Trophoblast cell (in vitro differentiated cells and primary cell): ENCODE results near the gene ALS2.
A peak's percentile ranks its signal among the peaks of the same experiment; 100 is the strongest.

Experiments used
- DNase-seq, 2 donors: peaks; one replicate each; pipeline ENCODE4 v3.0.0-alpha.2; 2016
- H2AFZ ChIP-seq: 2 replicates; pipeline ENCODE4 v1.6.1; 2013; ENCODE audit warnings: low read length, moderate library complexity, mild to moderate bottlenecking; ENCODE audit not compliant: insufficient read depth, poor library complexity
- H2AK5ac ChIP-seq: 2 replicates; pipeline ENCODE4 v1.6.1; 2013; ENCODE audit warnings: mild to moderate bottlenecking, low read length
- H2BK120ac ChIP-seq: 2 replicates; pipeline ENCODE4 v1.6.1; 2013; ENCODE audit warnings: low read length, mild to moderate bottlenecking, moderate library complexity; ENCODE audit not compliant: insufficient read depth, poor library complexity
- H2BK12ac ChIP-seq: 2 replicates; pipeline ENCODE4 v1.6.1; 2013; ENCODE audit warnings: mild to moderate bottlenecking, low read length, moderate library complexity
- H2BK5ac ChIP-seq: 2 replicates; pipeline ENCODE4 v1.6.1; 2013; ENCODE audit warnings: low read length, low read depth, moderate library complexity, mild to moderate bottlenecking; ENCODE audit not compliant: poor library complexity
- H3K14ac ChIP-seq: 2 replicates; pipeline ENCODE4 v1.6.1; 2013; ENCODE audit warnings: mild to moderate bottlenecking, low read length
- H3K18ac ChIP-seq: 2 replicates; pipeline ENCODE4 v1.6.1; 2013; ENCODE audit warnings: mild to moderate bottlenecking, low read length
- H3K23ac ChIP-seq: 2 replicates; pipeline ENCODE4 v1.6.1; 2013; ENCODE audit warnings: low read length
- H3K27ac ChIP-seq: 2 replicates; pipeline ENCODE4 v1.5.1; 2013; ENCODE audit warnings: low read depth, mild to moderate bottlenecking, inconsistent platforms, low read length, moderate library complexity
- H3K27me3 ChIP-seq: 2 replicates; pipeline ENCODE4 v1.6.1; 2013; ENCODE audit warnings: inconsistent platforms, mild to moderate bottlenecking, low read length, moderate library complexity; ENCODE audit not compliant: insufficient read depth
- H3K36me3 ChIP-seq, 2 experiments: 1 replicate in 1 of 2; 2 replicates in 1 of 2; pipeline ENCODE4 v1.6.1; 2013; ENCODE audit warnings: low read length in 2 of 2, mild to moderate bottlenecking in 2 of 2, moderate library complexity in 1 of 2; ENCODE audit not compliant: insufficient read depth in 2 of 2, control insufficient read depth in 1 of 2
- H3K4ac ChIP-seq: 2 replicates; pipeline ENCODE4 v1.6.1; 2013; ENCODE audit warnings: low read depth, mild to moderate bottlenecking, low read length, moderate library complexity
- H3K4me1 ChIP-seq, 2 experiments: 1 replicate in 1 of 2; 2 replicates in 1 of 2; pipeline ENCODE4 v1.6.1; 2013; ENCODE audit warnings: low read length in 2 of 2, mild to moderate bottlenecking in 2 of 2, moderate library complexity in 1 of 2; ENCODE audit not compliant: insufficient read depth in 2 of 2, control insufficient read depth in 1 of 2
- H3K4me2 ChIP-seq: 2 replicates; pipeline ENCODE4 v1.6.1; 2013; ENCODE audit warnings: inconsistent platforms, mild to moderate bottlenecking, low read length, moderate library complexity
- H3K4me3 ChIP-seq: 2 replicates; pipeline ENCODE4 v1.5.1; 2013; ENCODE audit warnings: mild to moderate bottlenecking, low read depth, low read length, inconsistent platforms
- H3K79me1 ChIP-seq: one replicate; pipeline ENCODE4 v1.6.1; 2013; ENCODE audit warnings: low read length
- H3K79me2 ChIP-seq: 2 replicates; pipeline ENCODE4 v1.6.1; 2013; ENCODE audit warnings: low read length, mild to moderate bottlenecking; ENCODE audit not compliant: control insufficient read depth, insufficient read depth, poor library complexity
- H3K9ac ChIP-seq: 2 replicates; pipeline ENCODE4 v1.6.1; 2013; ENCODE audit warnings: mild to moderate bottlenecking, low read length
- H3K9me3 ChIP-seq: 2 replicates; pipeline ENCODE4 v1.6.1; 2013; ENCODE audit warnings: low read depth, mild to moderate bottlenecking, control low read depth, inconsistent platforms, low read length; ENCODE audit not compliant: insufficient read depth
- H4K12ac ChIP-seq: 2 replicates; pipeline ENCODE4 v1.6.1; 2013; ENCODE audit warnings: low read depth, mild to moderate bottlenecking, low read length, moderate library complexity
- H4K8ac ChIP-seq: 2 replicates; pipeline ENCODE4 v1.6.1; 2013; ENCODE audit warnings: low read depth, mild to moderate bottlenecking, low read length, moderate library complexity
- H4K91ac ChIP-seq: one replicate; pipeline ENCODE4 v1.6.1; 2013; ENCODE audit warnings: low read depth, mild to moderate bottlenecking, low read length, moderate library complexity
- WGBS: extraction: QIAGEN DNeasy Blood & Tissue Kit; methylation state at CpG from one replicate; pipeline ENCODE4 v1.1.7; 2013; ENCODE audit warnings: missing lambda C conversion rate; ENCODE audit not compliant: insufficient read length, insufficient coverage; ENCODE audit errors: extremely low coverage; 5-methylcytosine and 5-hydroxymethylcytosine counted together

The ALS2 gene

GRCh38 chr2:201730651-201731285, 50.0 kb downstream of the ALS2 start:
- H3K4ac ChIP-seq: no peak overlapping the region
- H3K4me2 ChIP-seq: no peak overlapping the region
- H3K18ac ChIP-seq: no peak overlapping the region
- no peak overlapping the region for H2AFZ ChIP-seq
- H4K12ac ChIP-seq: no peak overlapping the region
- H3K27me3 ChIP-seq: no peaks in the 10 kb centered on the region
- no peak overlapping the region for H3K14ac ChIP-seq
- H4K91ac ChIP-seq: no peak overlapping the region
- no peak overlapping the region for H3K27ac ChIP-seq
- no peak overlapping the region for H2BK120ac ChIP-seq
- H3K4me3 ChIP-seq: no peak overlapping the region
- whole genome bisulfite sequencing: no CpG with 5 or more reads among the region's 5 CpGs
- no peak overlapping the region for H4K8ac ChIP-seq
- H2AK5ac ChIP-seq: no peak overlapping the region
- H3K9me3 ChIP-seq: no peaks in the 10 kb centered on the region
- DNase-seq: no peak
- no peak overlapping the region for H3K9ac ChIP-seq
- no peaks in the 10 kb centered on the region for H3K79me2 ChIP-seq
- no peak overlapping the region for H2BK5ac ChIP-seq
- no peaks in the 10 kb centered on the region for H3K4me1 ChIP-seq
- H2BK12ac ChIP-seq: no peak overlapping the region
- no peaks in the 10 kb centered on the region for H3K79me1 ChIP-seq
- H3K36me3 ChIP-seq: peaks cover 11 to 24% of the 10 kb centered on the region in 2 experiments
- H3K23ac ChIP-seq: no peak overlapping the region

- H4K91ac ChIP-seq: no peak overlapping the region
- no peaks in the 10 kb centered on the region for H3K4me1 ChIP-seq
- H3K18ac ChIP-seq: no peak overlapping the region
- peaks cover 15 to 23% of the 10 kb centered on the region in 2 experiments for H3K36me3 ChIP-seq
- H3K9ac ChIP-seq: peak overlapping the region; percentile 5
- H4K8ac ChIP-seq: no peak overlapping the region
- H4K12ac ChIP-seq: no peak overlapping the region
- H2BK5ac ChIP-seq: no peak overlapping the region
- no peaks in the 10 kb centered on the region for H3K9me3 ChIP-seq
- no peak overlapping the region for H3K23ac ChIP-seq
- peak in 1 of 2 donors; percentile 7 for DNase-seq
- no peak overlapping the region for H2AFZ ChIP-seq
- no peak overlapping the region for H2BK120ac ChIP-seq
- no peaks in the 10 kb centered on the region for H3K79me2 ChIP-seq
- H2AK5ac ChIP-seq: no peak overlapping the region
- no peak overlapping the region for H3K4ac ChIP-seq
- H3K79me1 ChIP-seq: no peaks in the 10 kb centered on the region
- H3K27ac ChIP-seq: no peak overlapping the region
- no CpG with 5 or more reads among the region's 6 CpGs for WGBS
- no peak overlapping the region for H3K14ac ChIP-seq
- no peak overlapping the region for H3K4me3 ChIP-seq
- no peak overlapping the region for H2BK12ac ChIP-seq
- H3K27me3 ChIP-seq: no peaks in the 10 kb centered on the region
- H3K4me2 ChIP-seq: no peak overlapping the region
These were observed 65.3 kb downstream of the ALS2 start for GRCh38 chr2:201715459-201715858.

- Histone ChIP-seq H4K12ac (no peak overlapping the region), H3K18ac (no peak overlapping the region), H3K4me3 (no peak overlapping the region), H2BK12ac (no peak overlapping the region), H3K79me2 (no peaks in the 10 kb centered on the region), H3K4ac (no peak overlapping the region), H3K9ac (no peak overlapping the region), H4K91ac (no peak overlapping the region), H3K4me2 (no peak overlapping the region), H3K36me3 (peaks cover 16 to 24% of the 10 kb centered on the region in 2 experiments), H2AK5ac (no peak overlapping the region), H3K9me3 (no peaks in the 10 kb centered on the region), H2AFZ (no peak overlapping the region), H3K4me1 (no peaks in the 10 kb centered on the region), H3K27me3 (no peaks in the 10 kb centered on the region), H3K14ac (no peak overlapping the region), H3K79me1 (no peaks in the 10 kb centered on the region), H2BK5ac (no peak overlapping the region), H2BK120ac (no peak overlapping the region), H3K27ac (no peak overlapping the region), H3K23ac (no peak overlapping the region), H4K8ac (no peak overlapping the region)
- WGBS: no CpG with 5 or more reads among the region's 1 CpG
- DNase-seq: no peak
These were observed 68.0 kb downstream of the ALS2 start for GRCh38 chr2:201712726-201713125.

- no CpG with 5 or more reads among the region's 5 CpGs for WGBS
- Histone ChIP-seq H3K4me2 (no peak overlapping the region), H2AFZ (no peak overlapping the region), H3K23ac (no peak overlapping the region), H3K4ac (no peak overlapping the region), H2BK12ac (no peak overlapping the region), H3K36me3 (peaks cover 18 to 22% of the 10 kb centered on the region in 2 experiments), H2BK120ac (no peak overlapping the region), H4K12ac (no peak overlapping the region), H3K27ac (no peak overlapping the region), H4K91ac (no peak overlapping the region), H3K4me3 (no peak overlapping the region), H3K27me3 (no peaks in the 10 kb centered on the region), H3K18ac (no peak overlapping the region), H2BK5ac (no peak overlapping the region), H3K79me1 (no peaks in the 10 kb centered on the region), H3K9ac (no peak overlapping the region), H3K4me1 (no peaks in the 10 kb centered on the region), H4K8ac (no peak overlapping the region), H3K9me3 (no peaks in the 10 kb centered on the region), H2AK5ac (no peak overlapping the region), H3K14ac (no peak overlapping the region), H3K79me2 (no peaks in the 10 kb centered on the region)
- DNase-seq: no peak
These were observed 71.0 kb downstream of the ALS2 start for GRCh38 chr2:201709747-201710146.
